ENCODE data around the gene KRT3. TPM values are rescaled to one million over a fixed set of nuclear protein-coding genes. Genes with fewer than 3 reads are reported as not detected.

Gene KRT3
- total RNA-seq, 1 experiment from 2014 or later: not detected

DNA sequence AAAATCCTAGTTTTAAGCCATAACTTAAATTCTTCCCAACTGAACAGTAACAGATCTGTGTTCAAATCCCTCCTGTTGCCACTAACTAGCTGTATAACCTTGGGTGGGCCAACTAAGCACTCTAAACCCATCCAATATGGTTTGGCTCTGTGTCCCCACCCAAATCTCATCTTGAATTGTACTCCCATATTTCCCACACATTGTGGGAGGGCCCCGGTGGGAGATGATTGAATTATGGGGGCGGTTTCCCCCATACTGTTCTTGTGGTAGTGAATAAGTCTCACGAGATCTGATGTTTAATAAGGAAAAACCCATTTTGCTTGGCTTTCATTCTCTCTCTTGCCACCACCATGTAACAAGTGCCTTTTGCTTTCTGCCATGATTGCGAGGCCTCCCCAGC lies 19.2 kb upstream of the KRT3 start:
- Histone ChIP-seq H3K27me3 (ENCODE audit: insufficient read depth, low read length) (0 out of 2 replicates have a peak, but pooled peaks cover 2% of the 10 kb centered on the region), H3K79me2 (ENCODE audit: insufficient read depth, low read length) (no peaks in the 10 kb centered on the region), H3K9me2 (ENCODE audit: insufficient read depth) (no peaks in the 10 kb centered on the region), H3K4me2 (ENCODE audit: low read length) (no peak overlapping the region), H3K4me3 (replicated peaks in 1 of 2; ENCODE audit: low read depth in 1 of 2, low read length in 2 of 2) (no peak overlapping the region), H3K9me3 (ENCODE audit: control insufficient read depth in 1 of 2, insufficient read depth in 1 of 2, low read depth in 1 of 2, low read length in 2 of 2) (no peaks in the 10 kb centered on the region), H2AFZ (ENCODE audit: low read depth, low read length, poor library complexity, severe bottlenecking) (no peak overlapping the region), H3K36me3 (ENCODE audit: control insufficient read depth in 1 of 2, insufficient read depth in 2 of 2, low read length in 2 of 2) (no peaks in the 10 kb centered on the region), H3K4me1 (ENCODE audit: control insufficient read depth in 1 of 2, insufficient read depth in 2 of 2, low read length in 2 of 2) (no peaks in the 10 kb centered on the region), H4K20me1 (ENCODE audit: insufficient read depth) (no peaks in the 10 kb centered on the region), H3K27ac (ENCODE audit: low read depth, low read length) (no peak overlapping the region), H3K9ac (ENCODE audit: low read length) (no peak overlapping the region)
- no peak for ATAC-seq
- RAD21 ChIA-PET (ENCODE audit: low non-redundant PET in 1 of 2, low total read pairs in 2 of 2, uncharacterized antibody in 2 of 2, unreplicated experiment in 2 of 2): no interaction called here
- POLR2A ChIA-PET: no interaction called here
- no peak for DNase-seq (ENCODE audit: low read depth, low spot score)
- no peak for TF ChIP-seq CEBPB (IDR thresholded peaks at IDR 0.05; ENCODE audit: low read depth)
- TF ChIP-seq SIN3A (IDR thresholded peaks at IDR 0.05; ENCODE audit: low read depth): no peak
- no peak for TF ChIP-seq EZH2phosphoT487 (IDR thresholded peaks at IDR 0.05; ENCODE audit: borderline replicate concordance)
- no peak for TF ChIP-seq SRF (IDR thresholded peaks at IDR 0.05; ENCODE audit: low read depth)
- no peak for TF ChIP-seq ZFX (IDR thresholded peaks at IDR 0.05)
- no peak for TF ChIP-seq ELF1 (IDR thresholded peaks at IDR 0.05; ENCODE audit: borderline replicate concordance, low read depth)
- no peak for TF ChIP-seq EGR1 (IDR thresholded peaks at IDR 0.05; ENCODE audit: low read depth)
- no peak for TF ChIP-seq FOSL1 (IDR thresholded peaks at IDR 0.05; ENCODE audit: low read depth)
- TF ChIP-seq CBX3 (IDR thresholded peaks at IDR 0.05; ENCODE audit: low read depth): no peak
- TF ChIP-seq, protein P1, sequence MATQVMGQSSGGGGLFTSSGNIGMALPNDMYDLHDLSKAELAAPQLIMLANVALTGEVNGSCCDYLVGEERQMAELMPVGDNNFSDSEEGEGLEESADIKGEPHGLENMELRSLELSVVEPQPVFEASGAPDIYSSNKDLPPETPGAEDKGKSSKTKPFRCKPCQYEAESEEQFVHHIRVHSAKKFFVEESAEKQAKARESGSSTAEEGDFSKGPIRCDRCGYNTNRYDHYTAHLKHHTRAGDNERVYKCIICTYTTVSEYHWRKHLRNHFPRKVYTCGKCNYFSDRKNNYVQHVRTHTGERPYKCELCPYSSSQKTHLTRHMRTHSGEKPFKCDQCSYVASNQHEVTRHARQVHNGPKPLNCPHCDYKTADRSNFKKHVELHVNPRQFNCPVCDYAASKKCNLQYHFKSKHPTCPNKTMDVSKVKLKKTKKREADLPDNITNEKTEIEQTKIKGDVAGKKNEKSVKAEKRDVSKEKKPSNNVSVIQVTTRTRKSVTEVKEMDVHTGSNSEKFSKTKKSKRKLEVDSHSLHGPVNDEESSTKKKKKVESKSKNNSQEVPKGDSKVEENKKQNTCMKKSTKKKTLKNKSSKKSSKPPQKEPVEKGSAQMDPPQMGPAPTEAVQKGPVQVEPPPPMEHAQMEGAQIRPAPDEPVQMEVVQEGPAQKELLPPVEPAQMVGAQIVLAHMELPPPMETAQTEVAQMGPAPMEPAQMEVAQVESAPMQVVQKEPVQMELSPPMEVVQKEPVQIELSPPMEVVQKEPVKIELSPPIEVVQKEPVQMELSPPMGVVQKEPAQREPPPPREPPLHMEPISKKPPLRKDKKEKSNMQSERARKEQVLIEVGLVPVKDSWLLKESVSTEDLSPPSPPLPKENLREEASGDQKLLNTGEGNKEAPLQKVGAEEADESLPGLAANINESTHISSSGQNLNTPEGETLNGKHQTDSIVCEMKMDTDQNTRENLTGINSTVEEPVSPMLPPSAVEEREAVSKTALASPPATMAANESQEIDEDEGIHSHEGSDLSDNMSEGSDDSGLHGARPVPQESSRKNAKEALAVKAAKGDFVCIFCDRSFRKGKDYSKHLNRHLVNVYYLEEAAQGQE (IDR thresholded peaks at IDR 0.05; ENCODE audit: low read depth): no peak
- no peak for TF ChIP-seq YY1 (IDR thresholded peaks at IDR 0.05; ENCODE audit: extremely low read depth, insufficient replicate concordance, low read depth, low read length)
- TF ChIP-seq, protein P2, sequence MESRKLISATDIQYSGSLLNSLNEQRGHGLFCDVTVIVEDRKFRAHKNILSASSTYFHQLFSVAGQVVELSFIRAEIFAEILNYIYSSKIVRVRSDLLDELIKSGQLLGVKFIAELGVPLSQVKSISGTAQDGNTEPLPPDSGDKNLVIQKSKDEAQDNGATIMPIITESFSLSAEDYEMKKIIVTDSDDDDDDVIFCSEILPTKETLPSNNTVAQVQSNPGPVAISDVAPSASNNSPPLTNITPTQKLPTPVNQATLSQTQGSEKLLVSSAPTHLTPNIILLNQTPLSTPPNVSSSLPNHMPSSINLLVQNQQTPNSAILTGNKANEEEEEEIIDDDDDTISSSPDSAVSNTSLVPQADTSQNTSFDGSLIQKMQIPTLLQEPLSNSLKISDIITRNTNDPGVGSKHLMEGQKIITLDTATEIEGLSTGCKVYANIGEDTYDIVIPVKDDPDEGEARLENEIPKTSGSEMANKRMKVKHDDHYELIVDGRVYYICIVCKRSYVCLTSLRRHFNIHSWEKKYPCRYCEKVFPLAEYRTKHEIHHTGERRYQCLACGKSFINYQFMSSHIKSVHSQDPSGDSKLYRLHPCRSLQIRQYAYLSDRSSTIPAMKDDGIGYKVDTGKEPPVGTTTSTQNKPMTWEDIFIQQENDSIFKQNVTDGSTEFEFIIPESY (IDR thresholded peaks at IDR 0.05; ENCODE audit: extremely low read depth, insufficient replicate concordance, low read length): no peak
- TF ChIP-seq EZH2 (IDR thresholded peaks at IDR 0.05): no peak
- no peak for TF ChIP-seq JUND (IDR thresholded peaks at IDR 0.05)
- no peak for TF ChIP-seq POLR2AphosphoS5 (IDR thresholded peaks at IDR 0.05; ENCODE audit: low read depth, low read length)
- no peak for TF ChIP-seq ZNF274 (IDR thresholded peaks at IDR 0.05; ENCODE audit: low read depth, low read length)
- TF ChIP-seq POLR2A (IDR thresholded peaks at IDR 0.05; ENCODE audit: borderline replicate concordance, extremely low read depth, insufficient read depth, insufficient read length): no peak
- BruUV-seq (replicated peaks): no TSS peak
- intact Hi-C loops (cut with micrococcal nuclease): no loop called here
- CTCF ChIA-PET: no interaction called here

Data from HCT116 (cell line).